Measurements from ENCODE around the gene ENDOD1. TPM values are rescaled to one million over a fixed set of nuclear protein-coding genes. Genes with fewer than 3 reads are reported as not detected.

Gene ENDOD1
- total RNA-seq, 1 experiment from 2014 or later: 32.1 TPM

GRCh38 chr11:95065336-95065735 lies 24.3 kb upstream of the ENDOD1 start:
- no peak overlapping the region for H2AFZ ChIP-seq (ENCODE audit: low read length)
- ChIA-PET POLR2A (ENCODE audit: unreplicated experiment) (no interaction called here), CTCF (no interaction called here)
- intact Hi-C loops (cut with micrococcal nuclease): loop anchor here (5.0 to 10.0 kb wide), 3 partner anchors 169 to 1362 kb away; partner anchors contain the start of genes AMOTL1 and SESN3
- peaks cover 18% of the 10 kb centered on the region; the same call in 1 of the 2 replicates for H3K27me3 ChIP-seq (ENCODE audit: low read length)
- peaks cover 30% of the 10 kb centered on the region for H3K79me2 ChIP-seq (ENCODE audit: low read length)
- no peak for ATAC-seq
- TF ChIP-seq CTCF (conservative IDR thresholded peaks at IDR 0.05; ENCODE audit: low read depth, low read length): no peak
- no peak for TF ChIP-seq EZH2phosphoT487 (IDR thresholded peaks at IDR 0.05; ENCODE audit: borderline replicate concordance, low read length)
- TF ChIP-seq EZH2 (IDR thresholded peaks at IDR 0.05; ENCODE audit: low read length, unreplicated experiment): no peak
- no peak overlapping the region for H3K4me2 ChIP-seq (ENCODE audit: low read length)
- no peak overlapping the region for H3K27ac ChIP-seq (ENCODE audit: low read length)
- H3K4me3 ChIP-seq (ENCODE audit: low read length): no peak overlapping the region
- H4K20me1 ChIP-seq (ENCODE audit: low read length): peaks cover 7% of the 10 kb centered on the region; the same call in 1 of the 2 replicates
- no peak overlapping the region for H3K9ac ChIP-seq (ENCODE audit: low read length)
- H3F3A ChIP-seq (ENCODE audit: low read length, unreplicated experiment): no peaks in the 10 kb centered on the region
- H3K9me3 ChIP-seq (ENCODE audit: low read length): no peaks in the 10 kb centered on the region
- H3K4me1 ChIP-seq (ENCODE audit: insufficient read depth, low read length): peaks cover 13% of the 10 kb centered on the region
- no peaks in the 10 kb centered on the region for H3K9me2 ChIP-seq (replicated peaks; ENCODE audit: low read length)
- no peak for DNase-seq
- no peaks in the 10 kb centered on the region for H3K36me3 ChIP-seq (ENCODE audit: low read depth, low read length)
- no TSS peak for BruUV-seq (replicated peaks)

- intact Hi-C loops (cut with micrococcal nuclease): loop anchor here (2.0 to 10.0 kb wide), 5 partner anchors 94 to 1361 kb away; partner anchors contain the start of genes AMOTL1, CWC15, KDM4D and SESN3
- ATAC-seq: peak; percentile 48; the same call in 1 of the 2 replicates
- Histone ChIP-seq H3K36me3 (ENCODE audit: low read depth, low read length) (no peaks in the 10 kb centered on the region), H3K9me2 (replicated peaks; ENCODE audit: low read length) (no peaks in the 10 kb centered on the region), H3K27me3 (ENCODE audit: low read length) (peaks cover 7% of the 10 kb centered on the region; the same call in 1 of the 2 replicates), H3K27ac (ENCODE audit: low read length) (peak within 1 kb of the TSS; percentile 67), H3K4me2 (ENCODE audit: low read length) (peak within 1 kb of the TSS; percentile 91), H3K9ac (ENCODE audit: low read length) (peak within 1 kb of the TSS; percentile 79), H3K9me3 (ENCODE audit: low read length) (no peaks in the 10 kb centered on the region), H4K20me1 (ENCODE audit: low read length) (peaks cover 7% of the 10 kb centered on the region; the same call in 1 of the 2 replicates), H3K79me2 (ENCODE audit: low read length) (peaks cover 42% of the 10 kb centered on the region), H3F3A (ENCODE audit: low read length, unreplicated experiment) (no peaks in the 10 kb centered on the region), H3K4me1 (ENCODE audit: insufficient read depth, low read length) (peaks cover 13% of the 10 kb centered on the region), H2AFZ (ENCODE audit: low read length) (peak within 1 kb of the TSS; percentile 78), H3K4me3 (ENCODE audit: low read length) (peak within 1 kb of the TSS; percentile 82)
- ChIA-PET POLR2A (ENCODE audit: unreplicated experiment) (interaction anchor here (0.6 to 1.1 kb wide), 9 partner anchors 23 to 1323 kb away, joined by 3 to 28 read pairs (median 5); partner anchors contain the start of genes CCDC82, CWC15, ENDOD1 and JRKL), CTCF (interaction anchor here (0.5 to 1.6 kb wide), 5 partner anchors 81 to 639 kb away, joined by 3 to 16 read pairs (median 3); partner anchors contain the start of genes CWC15 and KDM4D)
- no TSS peak for BruUV-seq (replicated peaks)
- TF ChIP-seq CTCF (conservative IDR thresholded peaks at IDR 0.05; ENCODE audit: low read depth, low read length): no peak
- no peak for TF ChIP-seq EZH2phosphoT487 (IDR thresholded peaks at IDR 0.05; ENCODE audit: borderline replicate concordance, low read length)
- no peak for TF ChIP-seq EZH2 (IDR thresholded peaks at IDR 0.05; ENCODE audit: low read length, unreplicated experiment)
- no peak for DNase-seq
Measured at GRCh38 chr11:95066716-95067038, 23.0 kb upstream of the ENDOD1 start, which contains the start of gene SRSF8. SRSF8 (plus strand) TSS chr11:95066919; CDS start chr11:95067227, 308 bp downstream.
